HPDE6-E6E7 (cell line): ENCODE measurements around the gene JARID2.
"Not testable (repeated sequence)": the region's sequence is repeated elsewhere in the genome, so short reads cannot be mapped to it uniquely, and the experiment has no call there.

Source experiments
- DNase-seq: peaks from one replicate; pipeline ENCODE4 v3.0.0; 2011; ENCODE audit warnings: missing footprints; ENCODE audit errors: extremely low spot score

JARID2 gene

DNA sequence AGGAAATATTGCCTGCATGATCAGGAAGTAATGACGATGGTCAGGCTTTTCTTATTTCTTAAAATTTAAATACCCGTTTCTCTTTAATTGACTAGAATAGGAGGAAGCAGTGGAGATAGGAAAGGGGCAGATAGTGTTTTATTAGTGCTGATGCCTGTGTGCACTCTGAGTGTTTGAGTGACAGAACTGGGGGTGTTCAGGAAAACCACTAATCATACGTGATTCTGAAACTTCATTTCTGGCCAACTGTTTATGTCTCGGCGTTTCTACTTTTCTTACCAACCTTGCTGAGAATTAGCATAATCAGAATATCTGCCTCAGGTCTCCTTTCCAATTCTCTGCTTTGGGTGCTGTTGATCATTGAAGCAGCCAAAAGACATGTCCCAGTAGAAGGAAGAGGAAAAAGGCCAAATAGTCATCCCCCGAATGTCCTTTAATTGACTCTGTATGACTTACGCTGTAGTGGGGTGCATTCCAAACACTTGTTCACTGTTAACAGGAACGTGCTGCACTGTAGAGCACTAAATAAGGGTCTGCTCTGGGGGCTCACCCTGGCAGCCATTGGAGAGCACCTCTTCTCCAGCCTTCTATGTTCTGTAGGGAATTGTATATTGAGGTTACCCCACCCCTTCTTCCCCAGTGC lies 152.9 kb downstream of the JARID2 start:
- no peak for DNase-seq

DNA sequence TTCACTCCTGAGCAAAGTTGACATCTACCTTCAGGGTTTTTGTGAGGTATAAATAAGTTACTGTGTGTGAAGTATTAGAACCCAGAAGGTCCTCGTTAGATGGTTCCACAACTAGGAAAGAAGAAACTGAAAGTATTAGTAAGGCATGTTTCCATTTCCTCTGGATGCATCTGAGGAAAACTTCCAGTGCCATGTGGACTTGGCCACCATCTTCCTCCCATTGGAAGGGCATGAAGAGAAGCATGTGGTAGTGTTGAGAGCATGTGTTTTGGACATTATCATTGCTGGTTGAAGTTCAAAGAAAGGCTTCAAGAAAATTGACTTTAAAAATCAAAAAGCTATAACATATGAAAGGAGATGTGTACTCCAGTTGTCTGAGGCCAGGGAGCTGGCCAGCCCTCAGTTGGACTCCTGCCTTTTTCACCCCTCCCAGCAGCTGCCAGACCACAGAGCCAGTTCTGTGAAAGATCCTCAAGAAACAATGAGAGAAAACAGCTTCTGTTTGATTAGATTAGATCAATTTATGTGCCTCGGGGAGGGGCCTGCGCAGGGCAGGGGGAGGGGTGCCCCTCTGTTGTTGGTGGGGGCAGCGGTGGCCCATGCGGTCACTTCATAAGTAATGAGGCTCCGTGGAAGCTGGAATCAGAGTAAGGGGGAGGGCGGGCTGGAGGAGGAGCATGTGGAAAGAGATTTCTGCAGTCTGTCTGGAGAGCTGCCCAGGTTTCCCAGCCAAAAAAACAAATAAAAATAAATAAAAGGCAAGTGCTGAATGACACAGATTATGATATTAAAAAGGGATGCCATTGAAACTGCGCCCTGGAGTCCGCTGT lies 154.0 kb downstream of the JARID2 start:
- no peak for DNase-seq

DNA sequence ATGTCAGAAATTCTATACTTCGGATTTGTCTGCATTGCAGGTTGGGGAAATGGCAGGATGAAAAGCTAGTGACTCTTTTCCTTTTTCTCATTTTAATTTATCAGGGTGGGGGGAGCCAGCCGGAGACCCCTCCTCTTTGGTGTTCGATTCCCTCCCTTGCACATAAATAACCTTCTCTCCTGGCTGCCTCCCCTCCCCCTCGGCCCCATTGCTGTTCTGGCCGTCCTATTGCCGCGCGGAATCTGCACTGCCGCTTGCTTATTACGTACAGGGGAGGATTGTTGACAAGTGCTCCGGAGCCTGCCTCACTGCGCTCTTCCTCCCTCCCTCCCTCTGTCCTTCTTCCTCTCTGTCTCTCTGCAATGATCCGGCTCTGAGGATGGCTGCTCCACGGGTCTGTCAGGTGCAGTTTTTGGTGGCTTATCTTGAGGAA lies 154.7 kb downstream of the JARID2 start:
- DNase-seq: no peak

DNA sequence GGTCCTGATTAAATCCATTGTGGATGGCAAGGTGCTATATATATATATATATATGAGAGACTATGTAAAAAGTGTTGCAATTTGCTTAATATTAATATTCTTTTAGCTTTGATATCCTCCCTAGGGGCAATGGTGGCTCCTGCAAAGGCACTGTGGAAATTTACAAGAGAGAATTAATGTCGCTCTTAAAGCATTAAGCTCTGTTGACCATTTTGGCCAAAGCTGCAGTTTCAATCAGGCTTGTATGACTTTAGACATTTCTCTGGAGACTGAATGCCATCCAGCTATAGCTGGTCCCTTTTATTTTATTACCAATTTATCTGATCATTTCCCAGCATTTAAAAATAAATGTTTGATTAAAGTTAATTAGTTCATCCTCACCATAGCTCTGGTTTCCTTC lies 155.3 kb downstream of the JARID2 start:
- DNase-seq: no peak

DNA sequence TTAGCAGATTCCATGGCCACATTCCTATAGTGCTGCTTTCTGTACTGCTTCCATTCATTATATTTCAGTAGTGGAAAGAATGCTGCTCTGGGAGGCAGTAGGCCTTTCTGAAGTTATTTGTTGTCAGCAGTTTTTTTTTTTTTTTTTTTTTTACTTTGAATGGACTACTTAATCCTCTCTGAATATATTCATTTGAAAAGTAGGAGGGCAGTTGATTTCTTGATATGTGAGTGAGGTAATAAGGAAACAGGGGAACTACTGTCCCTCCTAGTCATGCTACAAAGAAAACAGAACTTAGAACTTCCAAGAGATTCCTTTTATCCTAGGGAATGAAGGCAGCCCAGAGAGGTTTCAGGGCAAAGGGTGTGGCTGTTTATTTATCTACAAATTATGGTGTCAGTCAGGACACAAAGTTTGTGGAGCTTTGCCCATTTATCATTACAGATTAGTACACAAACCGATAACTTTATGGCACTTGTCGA lies 155.9 kb downstream of the JARID2 start:
- no peak for DNase-seq

DNA sequence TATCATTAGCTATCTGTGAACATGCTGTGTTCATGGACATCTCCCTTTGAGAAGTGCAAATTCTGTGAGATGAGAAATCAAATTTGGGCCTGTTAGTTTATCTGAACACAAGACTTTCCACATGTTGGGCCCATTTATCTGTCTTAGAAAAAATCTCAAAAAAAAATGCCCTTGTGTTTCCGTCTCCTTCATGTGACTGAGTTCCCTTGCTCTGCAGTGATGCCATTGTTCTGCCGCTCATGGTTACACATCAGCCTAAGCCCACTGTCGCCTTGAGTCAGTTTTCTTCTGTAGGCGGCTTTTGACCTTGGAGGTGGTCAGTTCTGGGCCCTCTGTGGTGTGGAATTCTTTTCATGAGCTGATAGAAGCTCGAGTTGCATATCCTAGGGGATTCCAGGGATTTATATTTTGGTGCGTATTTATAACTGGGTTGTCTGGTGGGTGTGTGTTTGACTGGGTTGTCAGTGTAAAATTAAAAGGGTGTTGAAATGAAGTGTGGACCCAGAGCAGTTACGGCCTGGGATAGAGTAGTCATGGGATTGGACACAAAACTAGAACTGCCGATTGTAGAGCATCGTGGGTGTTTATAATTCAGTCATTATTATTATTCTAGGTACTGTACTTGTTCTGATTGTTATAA lies 156.7 kb downstream of the JARID2 start:
- no peak for DNase-seq

DNA sequence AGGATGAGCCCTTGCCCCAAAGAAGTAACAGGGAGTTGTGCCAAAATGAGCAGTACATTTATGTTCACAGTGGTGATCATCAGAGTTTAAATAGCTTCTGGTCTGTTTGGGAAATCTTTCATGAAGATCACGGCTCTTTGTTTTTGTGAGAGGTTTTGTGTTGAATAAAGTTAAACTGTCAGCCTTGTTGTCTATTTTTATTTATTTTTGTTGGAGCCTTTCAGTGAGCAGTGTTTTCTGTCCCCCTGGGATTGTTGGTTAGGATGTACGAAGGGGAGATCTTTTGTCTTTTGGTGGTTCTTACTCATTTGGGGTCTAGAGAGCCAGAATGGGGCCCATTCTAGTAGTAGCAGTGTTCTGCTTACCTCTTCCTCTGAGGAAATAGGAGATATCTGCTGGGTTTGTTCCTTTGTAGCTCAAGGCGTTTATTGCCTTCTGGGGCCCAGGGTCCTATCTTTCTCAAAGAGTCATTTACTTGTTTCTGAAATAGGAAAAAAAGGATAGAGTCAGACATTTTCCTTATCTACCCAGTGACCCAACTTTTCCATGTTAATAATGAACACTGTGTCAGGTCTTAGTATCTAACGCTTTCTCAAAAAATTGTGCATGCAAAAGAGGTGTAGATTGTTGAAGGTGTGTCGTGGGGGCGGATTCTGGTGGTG lies 157.4 kb downstream of the JARID2 start:
- DNase-seq: no peak

DNA sequence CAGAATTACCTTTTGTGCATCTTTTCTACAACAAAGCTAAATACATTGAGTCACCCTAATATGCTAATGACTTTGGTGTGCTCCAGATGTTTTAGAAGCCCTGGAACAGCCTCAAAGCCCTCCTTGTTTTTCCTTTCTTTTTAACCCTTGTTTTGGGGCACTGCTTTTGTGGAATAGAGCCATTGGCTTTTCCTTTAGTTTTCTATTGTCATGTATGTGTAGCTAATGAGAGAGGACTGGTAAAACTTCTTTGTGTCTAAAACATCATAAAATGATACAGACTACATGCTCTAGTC lies 158.8 kb downstream of the JARID2 start:
- DNase-seq: no peak

DNA sequence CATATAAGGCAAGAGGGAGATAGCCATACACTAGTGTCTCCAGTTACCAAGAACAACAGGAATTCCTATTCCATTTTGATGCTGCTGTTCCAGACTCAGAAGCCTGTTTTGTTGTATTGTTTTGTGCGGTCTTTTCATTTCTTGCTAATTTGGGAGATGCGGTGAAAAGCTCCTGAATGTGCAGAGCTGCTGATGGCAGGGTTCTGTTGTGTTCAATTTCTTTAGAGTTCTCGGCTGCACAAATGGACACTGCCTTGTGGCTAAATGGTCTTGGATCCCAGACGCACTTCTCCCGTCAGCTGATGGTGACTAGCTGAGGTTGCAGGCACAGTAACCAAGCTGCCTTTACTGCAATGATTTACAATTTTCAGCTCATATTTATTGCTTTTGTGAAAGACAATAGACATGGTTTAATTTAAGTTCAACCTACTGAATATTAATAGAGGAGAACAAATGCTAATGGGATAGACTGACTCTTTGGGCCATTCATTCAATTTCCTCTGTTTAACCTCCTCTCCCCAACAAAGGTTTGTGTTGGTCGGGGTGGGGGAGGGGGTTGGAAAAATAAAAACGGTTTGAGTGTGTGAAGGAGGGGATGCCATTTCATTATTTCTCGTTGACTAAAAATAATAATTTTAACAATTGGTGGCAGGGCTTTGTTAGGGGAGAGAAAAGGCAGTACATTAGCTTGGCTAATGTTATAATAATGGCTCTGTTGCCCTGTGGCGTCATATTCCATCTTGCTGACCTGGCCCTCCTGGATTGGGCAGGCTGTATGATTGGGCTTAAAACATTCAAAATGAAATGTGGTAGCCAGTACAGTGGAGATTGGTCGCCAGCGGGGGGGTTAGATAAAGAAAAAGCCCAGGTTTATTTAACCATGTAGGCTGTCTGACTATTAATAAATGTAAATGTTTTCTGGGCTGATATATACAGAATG lies 159.5 kb downstream of the JARID2 start:
- no peak for DNase-seq

DNA sequence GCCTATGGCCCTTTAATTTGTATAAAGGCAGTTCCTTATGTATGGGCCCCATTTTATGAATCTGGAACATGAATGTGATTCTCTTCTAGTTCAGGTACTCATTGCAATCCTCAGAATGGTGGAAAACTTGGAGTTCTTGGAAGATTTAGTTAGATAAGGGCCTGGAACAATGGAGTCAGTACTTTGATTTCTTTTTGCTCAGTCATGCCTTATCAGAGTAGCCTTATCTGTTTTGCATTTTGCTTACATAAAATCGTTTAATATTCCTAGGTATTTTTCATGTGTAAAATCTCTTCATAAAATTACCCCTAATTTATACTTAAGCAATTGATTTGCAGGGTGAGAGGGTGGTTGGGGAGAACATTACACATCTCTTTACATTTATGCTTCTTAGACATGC lies 160.6 kb downstream of the JARID2 start:
- DNase-seq: no peak

DNA sequence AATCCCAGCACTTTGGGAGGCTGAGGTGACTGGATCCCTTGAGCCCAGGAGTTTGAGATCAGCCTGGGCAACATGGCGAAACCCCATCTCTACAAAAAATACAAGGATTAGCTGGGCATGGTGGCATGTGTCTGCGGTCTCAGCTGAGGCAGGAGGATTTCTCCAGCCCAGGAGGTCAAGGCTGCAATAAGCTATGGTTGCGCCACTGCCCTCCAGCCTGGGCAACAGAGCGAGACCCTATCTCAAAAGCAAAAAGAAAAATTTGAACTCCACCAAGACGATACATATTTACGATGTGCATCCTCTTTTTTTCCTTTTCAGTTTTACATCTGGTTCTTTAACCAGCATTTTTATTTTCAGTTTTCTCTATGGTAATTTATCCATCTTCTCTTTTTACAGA lies 162.1 kb downstream of the JARID2 start:
- DNase-seq: no peak

DNA sequence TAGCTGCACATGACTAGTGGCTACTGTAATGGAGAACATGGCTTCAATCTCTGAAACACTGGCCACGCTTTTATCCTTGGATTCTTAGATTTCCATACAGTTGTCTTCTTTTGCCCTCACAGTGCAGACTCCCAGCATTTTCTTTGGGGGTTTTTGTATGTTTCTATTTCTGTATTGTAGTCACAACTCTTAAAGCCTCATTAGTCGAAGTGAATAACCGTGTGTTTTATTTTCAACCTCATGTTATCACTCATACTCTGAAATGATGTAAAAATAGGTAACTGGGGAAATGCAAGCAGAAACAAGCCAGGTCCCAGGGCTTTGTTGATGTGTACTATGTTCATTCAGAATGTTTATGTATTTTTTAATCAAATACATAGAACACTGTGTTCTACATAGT lies 162.9 kb downstream of the JARID2 start:
- no peak for DNase-seq

DNA sequence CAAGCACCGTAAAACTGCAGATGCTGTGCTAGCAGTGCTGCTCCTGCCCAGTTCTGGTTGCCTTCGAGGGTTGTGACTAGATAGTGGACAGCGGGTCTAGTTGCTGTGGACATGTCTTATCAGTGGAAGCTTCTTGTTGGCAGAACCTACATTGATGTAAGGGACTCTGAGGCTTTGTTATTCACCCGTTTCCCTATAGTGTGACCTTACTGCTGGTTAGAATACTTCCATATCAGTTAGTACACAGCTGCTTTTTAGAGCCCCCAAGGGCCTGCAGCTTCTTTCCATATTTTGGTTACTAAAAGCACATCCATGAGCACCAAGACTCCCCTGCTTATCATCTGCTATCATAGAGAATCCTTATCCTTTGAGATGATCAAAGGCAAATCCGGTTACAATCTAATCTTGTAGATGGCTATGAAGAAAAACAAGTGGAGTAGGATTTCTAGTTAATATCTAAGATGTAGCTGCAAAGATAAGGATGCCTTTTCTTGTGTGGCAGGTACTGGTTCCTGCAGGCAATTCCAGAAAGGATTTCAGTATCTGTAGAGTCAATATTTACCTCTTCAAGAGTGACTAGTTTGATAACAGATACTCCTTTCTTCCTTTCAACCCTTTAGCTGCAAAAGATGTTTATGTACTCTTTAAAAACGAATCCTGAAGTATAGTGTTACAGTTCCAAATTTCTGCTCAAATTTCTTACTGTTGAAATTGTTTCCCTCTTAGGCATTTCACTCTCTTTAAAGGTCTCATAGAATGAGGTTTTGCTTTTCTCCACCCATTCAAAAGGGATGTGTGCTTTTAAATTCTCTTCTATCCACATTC lies 163.6 kb downstream of the JARID2 start:
- no peak for DNase-seq

DNA sequence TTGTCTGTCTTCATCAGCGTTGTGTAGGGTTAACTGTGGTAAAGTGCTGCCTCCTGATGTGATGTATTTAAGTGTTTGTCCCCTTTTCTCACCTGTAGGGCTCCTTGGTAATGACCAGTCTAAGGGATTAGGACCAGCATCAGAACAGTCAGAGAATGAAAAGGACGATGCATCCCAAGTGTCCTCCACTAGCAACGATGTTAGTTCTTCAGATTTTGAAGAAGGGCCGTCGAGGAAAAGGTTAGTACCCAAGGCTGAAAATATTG lies 164.2 kb downstream of the JARID2 start:
- DNase-seq: no peak

DNA sequence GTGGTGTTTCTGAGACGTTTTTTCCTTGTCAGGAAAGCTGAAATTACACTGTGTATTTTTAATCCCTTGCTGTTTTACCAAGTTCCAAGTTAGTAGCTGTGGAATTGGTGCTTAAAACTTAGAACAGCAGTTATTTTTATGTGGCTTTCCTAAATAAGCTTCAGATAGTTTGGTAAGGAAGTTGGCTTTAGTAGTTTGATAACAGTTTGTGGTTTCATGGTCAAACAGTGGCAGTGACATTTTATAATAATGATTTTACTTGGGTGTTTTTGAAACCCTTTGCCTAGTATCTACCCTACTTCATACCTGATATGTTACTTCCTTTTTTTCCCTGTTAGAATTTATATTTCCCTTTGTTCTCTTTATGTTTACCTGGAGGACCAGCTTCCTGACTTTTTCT lies 164.9 kb downstream of the JARID2 start:
- no peak for DNase-seq

DNA sequence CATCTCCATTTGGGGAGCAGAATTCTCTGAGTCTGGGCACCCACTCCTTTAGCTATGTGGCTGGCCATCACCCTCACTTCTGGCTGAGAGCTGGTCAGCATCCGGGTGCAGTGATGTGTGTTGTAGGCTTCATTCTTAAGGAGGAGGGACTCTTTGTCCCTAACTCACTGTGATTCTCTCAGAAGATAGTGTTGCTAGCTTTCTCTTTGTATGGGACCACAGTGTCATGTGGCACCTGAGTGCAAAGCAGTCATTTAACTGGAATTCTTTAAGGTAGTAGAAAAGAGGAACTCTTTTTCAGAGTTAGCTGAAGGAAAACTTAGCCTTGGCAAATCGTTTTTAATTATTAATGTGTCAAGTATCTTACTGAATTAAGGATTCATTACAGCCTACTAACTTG lies 165.9 kb downstream of the JARID2 start:
- no peak for DNase-seq

DNA sequence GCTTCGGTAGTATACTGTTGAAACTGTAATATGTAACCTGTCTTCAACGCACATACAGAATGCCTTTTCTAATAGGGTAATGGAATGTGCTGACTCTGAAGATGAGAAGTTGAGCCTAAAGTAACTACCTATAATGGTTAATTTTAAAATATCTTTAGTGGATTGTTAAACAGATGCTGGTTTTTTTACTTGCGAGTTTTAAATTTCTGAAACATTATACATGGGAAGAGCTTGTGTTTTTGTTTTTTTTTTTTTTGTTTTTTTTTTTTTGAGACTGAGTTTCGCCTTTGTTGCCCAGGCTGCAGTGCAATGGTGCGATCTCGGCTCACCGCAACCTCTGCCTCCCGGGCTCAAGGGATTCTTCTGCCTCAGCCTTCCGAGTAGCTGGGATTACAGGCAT lies 166.9 kb downstream of the JARID2 start:
- DNase-seq: no peak

DNA sequence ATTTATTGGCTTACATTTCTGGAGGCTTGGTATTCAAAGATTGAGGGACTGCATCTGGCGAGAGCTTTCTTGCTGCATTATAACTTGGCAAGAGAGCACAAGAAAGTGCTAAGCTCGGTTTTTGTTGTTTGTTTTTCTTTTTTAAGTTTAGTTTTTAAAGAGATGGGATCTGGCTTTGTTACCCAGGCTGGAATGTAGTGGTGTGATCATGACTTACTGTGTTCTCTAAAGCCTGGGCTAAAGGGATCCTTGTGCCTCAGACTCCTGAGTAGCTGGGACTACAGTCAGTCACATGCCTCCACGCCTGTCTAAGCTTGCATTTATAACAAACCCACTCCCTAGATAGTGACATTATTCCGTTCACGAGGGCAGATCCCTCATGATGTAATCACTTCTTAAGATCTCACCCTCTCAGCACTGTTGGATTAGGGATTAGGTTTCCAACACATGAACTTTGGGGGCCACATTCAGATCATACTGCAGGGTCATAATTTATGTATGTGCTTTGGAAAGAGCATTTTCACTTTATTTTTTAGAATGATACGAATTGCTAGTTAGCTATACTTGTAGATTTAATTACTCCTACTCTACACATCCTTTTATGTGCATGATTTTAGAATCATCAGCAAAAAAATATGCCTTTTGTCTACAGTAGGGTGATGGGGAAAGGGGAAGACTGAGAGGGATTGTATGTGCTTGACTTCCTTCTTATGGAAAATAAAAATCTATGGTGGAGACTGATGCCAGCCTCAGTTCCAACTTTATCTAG lies 167.8 kb downstream of the JARID2 start:
- no peak for DNase-seq

DNA sequence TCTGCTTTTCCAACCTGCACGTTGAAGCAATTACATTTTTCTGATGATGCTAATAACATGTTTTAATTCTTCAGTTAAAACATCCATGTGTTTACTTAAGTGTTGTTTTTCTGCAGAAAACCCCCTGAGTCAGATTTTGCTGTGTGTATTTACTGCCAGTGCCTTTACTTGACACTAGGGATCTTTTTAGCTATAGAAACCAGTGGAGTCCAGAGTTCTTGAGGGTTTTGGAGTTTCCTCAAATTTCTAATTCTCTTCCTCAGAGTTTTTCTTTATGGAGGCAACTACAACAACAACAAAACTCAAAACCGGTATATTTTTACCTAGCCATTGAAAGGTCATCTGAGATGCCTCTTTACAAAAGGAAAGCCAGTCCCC lies 168.4 kb downstream of the JARID2 start:
- DNase-seq: no peak

DNA sequence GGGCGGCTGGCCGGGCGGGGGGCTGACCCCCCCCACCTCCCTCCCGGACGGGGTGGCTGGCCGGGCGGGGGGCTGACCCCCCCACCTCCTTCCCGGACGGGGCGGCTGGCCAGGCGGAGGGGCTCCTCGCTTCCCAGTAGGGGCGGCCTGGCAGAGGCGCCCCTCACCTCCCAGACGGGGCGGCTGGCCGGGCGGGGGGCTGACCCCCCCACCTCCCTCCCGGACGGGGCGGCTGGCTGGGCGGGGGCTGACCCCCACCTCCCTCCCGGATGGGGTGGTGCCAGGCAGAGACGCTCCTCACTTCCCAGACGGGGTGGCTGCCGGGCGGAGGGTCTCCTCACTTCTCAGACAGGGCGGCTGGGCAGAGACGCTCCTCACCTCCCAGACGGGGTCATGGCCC lies 169.8 kb downstream of the JARID2 start:
- not testable (repeated sequence) for DNase-seq
